Neural progenitor cell (in vitro differentiated cells): ENCODE results near the gene PRKAB1. TPM values are rescaled to one million over a fixed set of nuclear protein-coding genes. Genes with fewer than 3 reads are reported as not detected.

Source experiments
- DNase-seq: peaks from one replicate; pipeline ENCODE4 v3.0.0-alpha.2; 2016; ENCODE audit warnings: low spot score
- H2AFZ ChIP-seq: fragments of 200-600 bp; sonication (generic); replicated peaks from 2 replicates; pipeline ENCODE4 v1.6.1; 2016; ENCODE audit warnings: antibody characterized with exemption
- H3F3A ChIP-seq: fragments of 200-600 bp; sonication (generic); 2 replicates; pipeline ENCODE4 v1.6.1; 2016; ENCODE audit warnings: antibody characterized with exemption, low read depth
- H3K27ac ChIP-seq: fragments of 200-600 bp; sonication (generic); 2 replicates; pipeline ENCODE4 v1.5.1; 2016; ENCODE audit warnings: mild to moderate bottlenecking
- H3K27me3 ChIP-seq: fragments of 200-600 bp; sonication (generic); 2 replicates; pipeline ENCODE4 v1.6.1; 2016; ENCODE audit warnings: mild to moderate bottlenecking, moderate library complexity
- H3K36me3 ChIP-seq: fragments of 200-600 bp; sonication (generic); 2 replicates; pipeline ENCODE4 v1.5.1; 2016
- H3K4me1 ChIP-seq: fragments of 200-600 bp; sonication (generic); 2 replicates; pipeline ENCODE4 v1.6.1; 2016; ENCODE audit warnings: mixed run types
- H3K4me2 ChIP-seq: fragments of 200-600 bp; sonication (generic); 2 replicates; pipeline ENCODE4 v1.6.1; 2016
- H3K4me3 ChIP-seq: fragments of 200-600 bp; sonication (generic); 2 replicates; pipeline ENCODE4 v1.5.1; 2016
- H3K79me2 ChIP-seq: fragments of 200-600 bp; sonication (generic); 2 replicates; pipeline ENCODE4 v1.6.1; 2016; ENCODE audit warnings: low read depth
- H3K9ac ChIP-seq: fragments of 200-600 bp; sonication (generic); 2 replicates; pipeline ENCODE4 v1.6.1; 2016
- H3K9me3 ChIP-seq: fragments of 200-600 bp; sonication (generic); 2 replicates; pipeline ENCODE4 v1.5.1; 2016; ENCODE audit warnings: low read depth
- H4K20me1 ChIP-seq: fragments of 200-600 bp; sonication (generic); 2 replicates; pipeline ENCODE4 v1.6.1; 2016; ENCODE audit warnings: low read depth
- H3K27ac Mint-ChIP-seq: 3 replicates; pipeline ENCODE4 v1.8.0; 2021; ENCODE audit warnings: mixed read lengths
- H3K27me3 Mint-ChIP-seq: 2 replicates; pipeline ENCODE4 v1.8.0; 2022; ENCODE audit warnings: low read depth, mild to moderate bottlenecking, inconsistent platforms, moderate library complexity, mixed read lengths; ENCODE audit not compliant: insufficient read depth
- H3K36me3 Mint-ChIP-seq: 3 replicates; pipeline ENCODE4 v1.8.0; 2021; ENCODE audit warnings: mixed read lengths
- H3K4me1 Mint-ChIP-seq: 3 replicates; pipeline ENCODE4 v1.8.0; 2021; ENCODE audit warnings: mixed read lengths
- H3K4me3 Mint-ChIP-seq: 3 replicates; pipeline ENCODE4 v1.8.0; 2021; ENCODE audit warnings: mild to moderate bottlenecking, moderate library complexity, mixed read lengths
- H3K9me3 Mint-ChIP-seq: 3 replicates; pipeline ENCODE4 v1.8.0; 2020; ENCODE audit warnings: mixed read lengths
- CTCF ChIP-seq: fragments of 200-600 bp; sonication (generic); IDR thresholded peaks from 2 replicates; pipeline ENCODE4 v1.5.1; 2017; ENCODE audit warnings: antibody characterized with exemption, mild to moderate bottlenecking
- EZH2 ChIP-seq: fragments of 200-600 bp; sonication (generic); IDR thresholded peaks from 2 replicates; pipeline ENCODE4 v1.6.1; 2017; ENCODE audit warnings: antibody characterized with exemption, mild to moderate bottlenecking, moderate library complexity
- EZH2phosphoT487 ChIP-seq: fragments of 200-600 bp; sonication (generic); IDR thresholded peaks from 2 replicates; pipeline ENCODE4 v1.6.1; 2017; ENCODE audit warnings: antibody characterized with exemption
- total RNA-seq: library from RNA; depleted of rRNA; stranded (reverse); fragments of >200 nt; gene quantifications from 2 replicates; pipeline ENCODE4 v1.2.3, GENCODE V29; 2015; ENCODE audit warnings: low replicate concordance

PRKAB1 gene
- total RNA-seq, 1 donor from 2014 or later: 24.5 TPM

- Histone ChIP-seq H3K4me3 (no peak overlapping the region), H3K36me3 (no peaks in the 10 kb centered on the region), H4K20me1 (no peaks in the 10 kb centered on the region), H3F3A (peaks cover 12% of the 10 kb centered on the region), H3K9me3 (no peaks in the 10 kb centered on the region), H3K4me2 (no peak overlapping the region), H3K4me1 (no peaks in the 10 kb centered on the region), H3K79me2 (no peaks in the 10 kb centered on the region), H3K27me3 (no peaks in the 10 kb centered on the region), H3K9ac (no peak overlapping the region), H3K27ac (no peak overlapping the region), H2AFZ (no peak overlapping the region)
- no peak for TF ChIP-seq EZH2
- no peak for TF ChIP-seq EZH2phosphoT487
- no peak for TF ChIP-seq CTCF
- H3K4me1 Mint-ChIP-seq: no peaks in the 10 kb centered on the region
- no peak overlapping the region for H3K27ac Mint-ChIP-seq
- no peaks in the 10 kb centered on the region for H3K9me3 Mint-ChIP-seq
- peaks cover 26% of the 10 kb centered on the region for H3K36me3 Mint-ChIP-seq
- H3K4me3 Mint-ChIP-seq: no peak overlapping the region
- no peak for DNase-seq
- no peaks in the 10 kb centered on the region for H3K27me3 Mint-ChIP-seq
These were observed 17.4 kb downstream of the PRKAB1 start for GRCh38 chr12:119685375-119685774.

- Histone ChIP-seq H3K27me3 (no peaks in the 10 kb centered on the region), H3K79me2 (no peaks in the 10 kb centered on the region), H3K4me3 (no peak overlapping the region), H3K4me2 (no peak overlapping the region), H3K27ac (no peak overlapping the region), H3K9ac (no peak overlapping the region), H3K9me3 (no peaks in the 10 kb centered on the region), H3F3A (peaks cover 6% of the 10 kb centered on the region), H3K36me3 (no peaks in the 10 kb centered on the region), H4K20me1 (no peaks in the 10 kb centered on the region), H3K4me1 (no peaks in the 10 kb centered on the region), H2AFZ (no peak overlapping the region)
- no peak for DNase-seq
- Mint-ChIP-seq H3K36me3 (peaks cover 26% of the 10 kb centered on the region), H3K9me3 (no peaks in the 10 kb centered on the region), H3K4me3 (no peak overlapping the region), H3K4me1 (no peaks in the 10 kb centered on the region), H3K27me3 (no peaks in the 10 kb centered on the region), H3K27ac (no peak overlapping the region)
- no peak for TF ChIP-seq EZH2
- no peak for TF ChIP-seq CTCF
- no peak for TF ChIP-seq EZH2phosphoT487
These were observed 18.4 kb downstream of the PRKAB1 start for GRCh38 chr12:119686355-119686754.

DNA sequence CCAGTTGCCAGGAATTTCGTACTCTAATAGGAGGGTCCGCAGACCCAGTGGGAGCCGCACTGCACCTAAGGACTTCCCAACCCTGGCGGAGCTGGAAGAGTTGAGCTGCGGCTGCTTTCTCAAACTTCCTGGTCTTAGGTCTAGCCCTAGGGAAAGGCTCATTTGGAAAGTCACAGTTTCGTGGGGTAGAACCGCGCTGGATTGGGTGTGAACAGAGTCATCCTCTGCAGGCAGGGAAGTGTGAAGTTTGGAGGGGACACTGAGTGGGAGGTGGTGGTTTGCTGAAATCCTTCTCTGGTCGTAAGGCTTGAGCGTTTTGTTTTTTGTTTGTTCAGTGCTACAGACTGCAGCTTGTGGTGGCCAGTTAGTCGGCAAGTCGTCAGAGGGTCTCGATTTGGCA, 18.8 kb downstream of the PRKAB1 start:
- H3K36me3 ChIP-seq: no peaks in the 10 kb centered on the region
- no peak overlapping the region for H3K4me3 ChIP-seq
- no peaks in the 10 kb centered on the region for H4K20me1 ChIP-seq
- H3K9me3 ChIP-seq: no peaks in the 10 kb centered on the region
- TF ChIP-seq CTCF (no peak), EZH2phosphoT487 (no peak), EZH2 (no peak)
- H3K4me1 ChIP-seq: no peaks in the 10 kb centered on the region
- no peaks in the 10 kb centered on the region for H3K79me2 ChIP-seq
- H3K27me3 Mint-ChIP-seq: no peaks in the 10 kb centered on the region
- H3K9ac ChIP-seq: no peak overlapping the region
- H3K27ac ChIP-seq: no peak overlapping the region
- DNase-seq: no peak
- no peak overlapping the region for H3K4me3 Mint-ChIP-seq
- H2AFZ ChIP-seq: no peak overlapping the region
- no peaks in the 10 kb centered on the region for H3K4me1 Mint-ChIP-seq
- H3K27ac Mint-ChIP-seq: no peak overlapping the region
- H3K36me3 Mint-ChIP-seq: peaks cover 26% of the 10 kb centered on the region
- no peaks in the 10 kb centered on the region for H3K9me3 Mint-ChIP-seq
- H3K4me2 ChIP-seq: no peak overlapping the region
- peaks cover 5% of the 10 kb centered on the region for H3F3A ChIP-seq
- H3K27me3 ChIP-seq: no peaks in the 10 kb centered on the region

DNA sequence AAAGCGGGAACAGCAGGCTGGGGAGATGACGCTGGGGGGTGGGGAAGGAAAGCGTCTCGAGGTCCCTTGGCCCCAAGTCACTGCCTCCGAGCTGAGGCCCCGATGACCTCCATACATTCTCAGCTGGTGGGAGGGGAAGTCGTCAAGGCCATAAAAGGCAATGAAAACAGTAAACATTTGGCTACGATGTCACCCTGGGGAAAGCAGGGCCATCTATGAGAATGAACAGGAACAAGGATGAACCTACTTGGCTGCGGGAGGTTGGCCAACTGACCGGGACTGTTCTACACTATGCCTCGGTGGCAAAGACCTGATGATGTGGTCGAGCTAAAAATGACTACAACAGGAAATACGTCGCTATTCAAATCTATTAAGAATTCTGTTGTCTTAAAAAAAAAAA, 19.5 kb downstream of the PRKAB1 start:
- H3K27me3 Mint-ChIP-seq: no peaks in the 10 kb centered on the region
- peaks cover 25% of the 10 kb centered on the region for H3K36me3 Mint-ChIP-seq
- no peaks in the 10 kb centered on the region for H3K4me1 ChIP-seq
- H3K4me1 Mint-ChIP-seq: no peaks in the 10 kb centered on the region
- no peak for DNase-seq
- H3K9ac ChIP-seq: no peak overlapping the region
- H3K27ac Mint-ChIP-seq: no peak overlapping the region
- no peak overlapping the region for H3K4me3 ChIP-seq
- H3F3A ChIP-seq: peaks cover 3% of the 10 kb centered on the region
- H3K27me3 ChIP-seq: no peaks in the 10 kb centered on the region
- no peak overlapping the region for H3K4me3 Mint-ChIP-seq
- no peaks in the 10 kb centered on the region for H3K79me2 ChIP-seq
- H3K9me3 ChIP-seq: no peaks in the 10 kb centered on the region
- no peaks in the 10 kb centered on the region for H4K20me1 ChIP-seq
- H3K9me3 Mint-ChIP-seq: no peaks in the 10 kb centered on the region
- TF ChIP-seq EZH2phosphoT487: no peak
- TF ChIP-seq CTCF: no peak
- H3K4me2 ChIP-seq: no peak overlapping the region
- no peak overlapping the region for H3K27ac ChIP-seq
- no peak overlapping the region for H2AFZ ChIP-seq
- no peaks in the 10 kb centered on the region for H3K36me3 ChIP-seq
